Heart left ventricle (tissue), 13 donors: ENCODE results near the gene ATP2A1.

Source experiments
- CTCF ChIP-seq, 12 donors: fragments of 200-600 bp; sonication (generic) in 4 of 12; IDR thresholded peaks; one replicate each; pipeline versions ENCODE4 v1.5.0 to v1.8.0; 2018 to 2022; ENCODE audit warnings: antibody characterized with exemption in 12 of 12, mild to moderate bottlenecking in 5 of 12
- POLR2A ChIP-seq, 2 donors: fragments of 450-650 bp; IDR thresholded peaks; one replicate each; pipeline ENCODE4 v1.6.1; 2017; ENCODE audit warnings: antibody characterized with exemption in 2 of 2, mild to moderate bottlenecking in 2 of 2, moderate library complexity in 2 of 2
- donor health status: ischemic (EF 13 %, LVEDD 7.1; RV severe dilation, severe dysfunction).
- donor health status: DM: no; HTN: yes; CAD: no.
- donor health status: DM: no; HTN: no; CAD: no.
- donor health status: ischemic (EF 25% LVEDD 6.9; RV normal size, moderate dysfunction).
- donor health status: ischemic (EF 25% LVEDD 5.7; RV mildly dilated, moderate dysfunction).
- donor health status: ischemic (EF 35%, LVEDD 5.7; RV mildly dilated, moderate dysfunction).
- donor health status: nonischemic (EF 11% LVEDD 7.7; RV severe dilation, severe dysfunction).
- donor health status: DM: yes; HTN: yes; CAD: no.
- donor health status: PGD.
- donor health status: ischemic (EF 29% LVEDD 5.4; RV normal size, mild dysfunction).
- donor health status: nonischemic (EF 23%, LVEDD 6.1; RV moderate dilation, normal function).

GRCh38 chr16:28905229-28905754 is 27.0 kb downstream of the ATP2A1 start:
- no peak for TF ChIP-seq CTCF (IDR thresholded peaks at IDR 0.05)
- TF ChIP-seq POLR2A (IDR thresholded peaks at IDR 0.05) = no peak
